Renal pelvis (tissue), 4 donors: ENCODE results near the gene RAP2B. TPM values are rescaled to one million over a fixed set of nuclear protein-coding genes. Genes with fewer than 3 reads are reported as not detected.
"Not testable (repeated sequence)": the region's sequence is repeated elsewhere in the genome, so short reads cannot be mapped to it uniquely, and the experiment has no call there.

ENCODE experiments used
- DNase-seq: peaks from one replicate; pipeline ENCODE4 v3.0.0-alpha.2; 2013
- polyA plus RNA-seq, 3 donors: library from polyadenylated mRNA; unstranded; fragments of 120-200 nt; gene quantifications; one replicate each; pipeline ENCODE4 v1.2.1, GENCODE V29; 2013; ENCODE audit not compliant: insufficient read length in 3 of 3

The RAP2B gene
- polyA plus RNA-seq, 3 donors: 6.3 to 7.5 (median 7.1) TPM

DNA sequence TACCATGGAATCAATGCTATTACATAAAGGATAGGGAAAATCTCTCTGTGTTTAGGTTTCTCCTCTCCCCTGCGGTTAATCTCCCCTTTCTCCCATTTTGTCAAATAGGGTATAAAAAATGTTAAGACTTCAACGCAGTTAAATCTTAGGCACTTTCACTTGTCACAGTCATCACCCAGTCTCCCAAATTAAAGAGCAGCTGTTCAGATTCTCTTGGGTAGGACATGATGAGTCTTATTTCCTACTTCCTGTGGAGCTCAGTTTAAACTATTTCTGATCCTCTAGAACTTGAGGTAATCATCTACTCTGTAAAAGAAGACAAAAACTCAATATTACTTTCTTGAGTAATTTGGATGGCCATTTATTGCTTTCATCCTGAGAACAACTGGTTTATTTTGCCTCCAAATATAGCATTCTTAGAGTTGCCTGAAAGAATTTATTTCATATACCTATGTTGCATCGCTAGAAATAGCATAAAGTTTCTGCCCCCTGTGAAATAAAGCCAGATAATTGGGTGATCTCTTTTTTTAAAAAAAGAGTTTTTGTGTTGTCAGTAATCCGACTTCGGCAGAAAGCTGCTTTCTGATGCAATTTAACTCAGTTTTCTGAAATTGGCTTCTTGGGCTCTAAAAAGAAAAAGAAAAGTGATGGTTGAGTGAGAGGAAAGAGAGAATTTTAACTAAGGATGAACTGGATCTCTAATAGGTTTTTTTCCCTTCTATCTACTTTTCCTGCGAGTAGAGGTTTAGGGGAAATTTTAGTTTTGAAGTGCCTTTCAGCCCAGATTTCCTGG lies 20.7 kb downstream of the RAP2B start:
- DNase-seq: no peak

DNA sequence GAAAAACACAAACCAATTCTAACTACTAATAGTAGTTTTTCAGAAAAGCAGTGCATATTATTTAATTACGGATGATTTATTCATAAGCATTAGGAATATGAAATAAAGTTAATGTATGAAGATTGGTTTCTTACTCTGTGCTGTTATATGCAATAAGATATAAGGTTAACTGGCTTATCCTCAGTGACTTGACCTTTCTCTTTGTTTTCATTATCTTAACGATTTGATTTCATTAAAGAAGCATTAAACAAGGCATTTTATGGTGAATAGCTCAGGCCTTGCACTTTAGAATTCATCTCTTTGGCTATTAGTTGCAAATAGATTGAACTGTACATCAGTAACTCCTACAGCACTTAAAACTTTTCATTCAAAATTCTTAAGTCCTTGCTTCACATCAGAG lies 28.9 kb downstream of the RAP2B start:
- no peak for DNase-seq

DNA sequence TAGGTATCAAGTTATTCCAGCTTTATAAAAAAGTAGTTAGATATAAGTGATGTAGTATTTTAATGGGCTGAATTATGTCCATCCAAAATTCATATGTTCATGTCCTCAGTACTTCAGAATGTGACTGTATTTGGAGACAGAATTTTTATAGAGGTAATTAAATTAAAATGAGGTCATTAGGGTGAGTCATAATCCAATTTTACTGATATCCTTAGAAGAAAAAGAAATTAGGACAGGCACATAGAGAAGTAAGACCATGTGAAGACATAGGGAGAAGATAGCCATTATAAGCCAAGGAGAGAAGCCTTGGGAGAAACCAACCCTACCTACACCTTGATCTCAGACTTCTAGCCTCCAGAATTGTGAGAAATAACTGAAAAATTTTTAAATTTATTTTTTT lies 30.3 kb downstream of the RAP2B start:
- no peak for DNase-seq

DNA sequence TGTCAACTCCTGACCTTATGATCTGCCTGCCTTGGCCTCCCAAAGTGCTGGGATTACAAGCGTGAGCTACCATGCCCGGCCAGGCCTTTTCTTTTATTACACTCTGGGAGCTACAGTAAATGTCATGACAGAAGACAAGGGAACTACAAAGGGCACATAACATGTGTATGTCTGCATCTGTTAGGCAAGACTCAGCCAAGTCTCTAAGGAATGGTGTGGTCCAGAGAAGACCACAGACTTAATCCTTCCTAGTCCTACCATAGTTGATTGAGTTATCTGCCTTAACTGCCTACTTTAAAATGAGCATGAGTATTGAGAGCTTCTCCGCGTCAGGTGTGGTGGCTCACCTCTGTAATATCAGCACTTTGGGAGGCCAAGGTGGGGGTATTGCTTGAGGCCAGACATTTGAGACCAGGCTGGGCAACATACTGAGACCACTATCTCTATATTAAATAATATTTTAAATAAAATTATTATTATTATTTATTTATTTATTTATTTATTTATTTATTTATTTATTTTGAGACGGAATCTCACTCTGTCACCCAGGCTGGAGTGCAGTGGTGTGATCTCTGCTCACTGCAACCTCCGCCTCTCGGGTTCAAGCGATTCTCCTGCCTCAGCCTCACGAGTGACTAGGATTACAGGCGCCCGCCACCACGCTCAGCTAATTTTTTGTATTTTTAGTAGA lies 31.9 kb downstream of the RAP2B start:
- not testable (repeated sequence) for DNase-seq

DNA sequence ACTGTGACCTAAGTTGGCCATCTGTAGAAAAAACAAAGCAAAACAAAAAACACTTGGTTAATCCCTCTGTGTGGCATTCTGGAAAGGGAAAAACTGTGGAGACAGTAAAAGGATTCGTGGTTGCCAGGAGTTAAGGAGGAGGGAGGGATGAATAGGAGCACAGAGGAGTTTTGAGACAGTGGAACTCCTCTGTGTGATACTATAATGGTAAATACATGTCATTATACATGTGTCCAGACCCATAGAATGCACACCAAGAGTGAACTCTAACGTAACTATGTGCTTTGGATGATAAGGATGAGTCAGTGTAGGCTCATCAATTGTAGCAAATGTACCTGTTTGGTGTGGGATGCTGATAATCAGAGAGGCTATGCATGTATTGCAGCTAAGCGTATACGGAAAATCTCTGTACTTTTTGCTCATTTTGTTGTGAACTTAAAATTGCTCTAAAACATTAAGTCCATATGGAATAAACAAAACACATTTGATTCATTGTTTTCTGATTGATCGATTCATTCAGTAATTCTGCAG lies 33.4 kb downstream of the RAP2B start:
- no peak for DNase-seq

DNA sequence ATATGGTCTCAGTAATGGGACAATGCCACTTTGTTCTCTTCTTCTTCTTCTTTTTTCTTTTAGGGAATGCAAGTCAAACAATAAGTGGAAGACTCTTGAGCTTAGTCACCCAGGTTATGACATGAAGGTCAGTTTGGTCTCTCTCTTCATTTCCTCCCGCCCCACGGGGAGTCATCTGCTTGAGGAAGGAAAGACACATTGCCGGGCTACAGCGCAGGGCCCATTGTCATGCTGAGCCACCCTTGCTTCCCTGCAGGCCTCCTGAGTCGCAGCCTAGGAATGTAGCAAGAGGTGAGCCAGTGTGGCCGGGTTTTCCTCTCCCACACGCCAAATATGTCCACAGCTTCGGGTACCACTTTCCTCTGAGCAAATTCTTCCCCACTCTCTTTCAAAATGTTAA lies 47.6 kb downstream of the RAP2B start:
- no peak for DNase-seq

DNA sequence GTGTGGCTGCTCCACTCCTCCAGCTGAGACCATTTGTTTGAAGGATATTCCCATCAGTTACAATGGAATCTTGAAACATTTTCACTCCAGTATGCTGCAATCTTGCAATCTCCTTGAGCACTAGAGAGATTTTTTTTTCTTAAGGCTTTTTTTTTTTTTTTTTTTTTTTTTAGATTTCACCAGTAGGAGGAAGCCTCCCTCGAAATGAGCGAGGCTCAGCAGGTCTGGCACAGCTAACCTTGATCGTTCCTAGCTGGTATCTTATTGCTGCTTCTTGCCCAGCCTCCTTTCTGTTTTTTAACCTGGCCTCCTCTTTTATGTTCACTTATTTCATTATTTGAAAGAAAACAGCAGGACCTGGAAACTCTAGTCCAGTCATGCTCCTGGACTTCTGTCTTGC lies 48.1 kb downstream of the RAP2B start:
- DNase-seq: no peak

DNA sequence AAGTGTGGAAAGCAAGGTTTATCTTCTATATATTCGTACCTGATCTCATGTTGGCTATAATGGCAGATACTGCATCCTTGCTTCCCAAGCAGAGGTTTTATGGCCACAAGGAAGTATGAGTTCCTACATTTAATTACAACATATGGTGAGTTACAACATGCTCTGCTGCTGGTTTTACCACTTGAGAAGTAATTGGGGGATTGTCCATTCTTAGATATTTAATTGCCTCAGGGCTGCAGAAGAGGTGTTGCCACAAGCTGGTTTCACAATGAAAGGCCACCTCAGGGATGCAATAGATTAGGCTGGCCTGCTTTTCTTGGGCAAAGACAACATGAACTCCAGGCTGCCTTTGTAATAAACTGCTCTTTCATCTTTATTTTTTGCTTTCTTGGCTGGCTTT lies 48.6 kb downstream of the RAP2B start:
- no peak for DNase-seq

DNA sequence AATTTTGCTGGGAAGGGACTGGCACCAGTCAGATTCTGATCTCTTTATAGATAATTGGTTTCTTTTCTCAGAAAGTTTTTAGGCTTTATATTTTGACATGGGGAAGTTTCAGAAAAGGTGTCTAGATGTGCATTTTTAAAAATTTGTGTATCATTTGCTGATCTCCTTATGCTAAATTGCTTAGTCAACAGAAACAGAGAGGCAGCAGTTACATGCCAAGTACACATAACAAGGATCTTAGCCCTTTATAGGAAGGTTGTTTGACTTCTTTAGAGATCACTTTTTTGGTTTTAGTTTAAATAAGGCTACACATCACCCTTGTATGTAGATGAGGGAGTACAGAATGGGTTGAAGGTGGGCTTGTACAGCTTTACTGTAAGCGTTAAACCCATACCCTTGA lies 53.5 kb downstream of the RAP2B start:
- no peak for DNase-seq

DNA sequence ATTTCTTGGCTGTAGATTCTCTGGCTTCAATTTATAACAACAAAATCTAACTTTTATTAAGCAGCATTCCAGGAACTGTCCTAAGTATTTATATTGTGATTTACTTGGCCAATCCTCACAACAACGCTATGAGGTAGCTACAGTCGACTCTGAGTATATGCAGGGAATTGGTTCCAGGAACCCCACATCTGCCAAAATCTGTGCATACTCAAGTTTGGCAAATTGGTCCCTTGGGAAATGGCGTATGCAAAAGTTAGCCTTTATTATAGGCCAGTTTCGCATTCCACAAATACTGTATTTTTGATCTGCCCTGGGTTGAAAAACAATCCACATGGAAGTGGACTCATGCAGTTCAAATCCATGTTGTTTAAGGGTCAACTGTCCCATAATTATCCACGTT lies 53.9 kb downstream of the RAP2B start:
- DNase-seq: peak; percentile 67

DNA sequence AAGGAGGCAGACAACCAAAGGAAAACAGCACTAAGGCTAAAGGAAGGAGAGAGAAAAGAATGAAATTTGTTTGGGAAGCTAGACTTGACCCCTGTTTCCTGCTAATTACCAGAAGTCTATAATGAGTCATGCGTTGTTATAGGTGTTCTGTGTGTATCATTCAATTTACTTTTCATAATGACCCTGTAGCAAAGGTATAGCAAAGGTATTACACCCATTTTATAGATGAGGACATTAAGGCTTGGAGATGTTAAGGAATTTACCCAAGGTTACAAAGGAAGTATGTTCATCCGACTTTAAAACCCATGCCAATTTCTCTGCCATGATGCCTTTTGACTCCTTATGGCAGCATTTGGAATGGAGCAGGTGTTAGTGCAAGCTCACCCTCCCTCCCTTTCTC lies 54.9 kb downstream of the RAP2B start:
- no peak for DNase-seq

DNA sequence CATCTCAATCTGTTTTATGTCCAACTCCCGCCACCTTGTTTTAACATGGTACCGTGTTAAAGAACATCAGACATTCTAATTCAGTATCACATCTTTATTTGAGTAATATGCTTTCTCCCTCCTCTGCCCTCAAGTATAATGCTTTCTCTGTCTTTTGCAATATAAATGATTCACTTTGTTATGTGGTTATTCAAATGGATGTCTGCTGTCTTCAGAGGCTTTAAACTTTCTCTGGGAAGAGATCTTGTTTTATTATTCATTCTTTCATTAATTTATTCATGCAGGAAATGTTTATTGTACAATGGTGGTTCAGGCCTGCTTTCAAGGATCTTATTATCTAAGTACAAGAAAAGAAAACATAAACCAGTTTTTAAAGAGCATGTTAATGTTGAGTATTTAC lies 57.1 kb downstream of the RAP2B start:
- no peak for DNase-seq
